NCI-H510A treated with DMSO at 0.1 percent for 48 hours (cell line): ENCODE results near the gene THRA.
A peak's percentile ranks its signal among the peaks of the same experiment; 100 is the strongest.

Experiments used
- DNase-seq: peaks from one replicate; lab custom pipeline; 2025; lab: John Stamatoyannopoulos, UW

Gene THRA

GRCh38 chr17:40062329-40063186, at the start of gene THRA:
TSS of gene THRA (plus strand) at chr17:40062965. CDS start at chr17:40074489, 11,524 bp downstream.
- peak; percentile 34 for DNase-seq

GRCh38 chr17:40014375-40014980, 48.3 kb upstream of the THRA start:
- DNase-seq: no peak

GRCh38 chr17:40015005-40015997, 47.5 kb upstream of the THRA start, which contains the start of gene CSF3:
TSS of gene CSF3 (plus strand) at chr17:40015440. CDS start at chr17:40015475, 35 bp downstream.
- peak; percentile 50 for DNase-seq

GRCh38 chr17:40015998-40016985, 46.5 kb upstream of the THRA start:
- no peak for DNase-seq

GRCh38 chr17:40017422-40018080, 45.2 kb upstream of the THRA start:
- DNase-seq: no peak

- DNase-seq: no peak
Observed at GRCh38 chr17:40018211-40019121, 44.3 kb upstream of the THRA start.

- DNase-seq: no peak
Observed at GRCh38 chr17:40019140-40019991, 43.4 kb upstream of the THRA start.

GRCh38 chr17:40020146-40020545, 42.6 kb upstream of the THRA start:
- no peak for DNase-seq

GRCh38 chr17:40021451-40021971, 41.3 kb upstream of the THRA start:
- DNase-seq: no peak

GRCh38 chr17:40022497-40022896, 40.3 kb upstream of the THRA start:
- DNase-seq: no peak

- peak; percentile 43 for DNase-seq
Observed at GRCh38 chr17:40022961-40023541, 39.7 kb upstream of the THRA start.

GRCh38 chr17:40023590-40024292, 39.0 kb upstream of the THRA start:
- DNase-seq: no peak

GRCh38 chr17:40024901-40025300, 37.9 kb upstream of the THRA start:
- no peak for DNase-seq

GRCh38 chr17:40025559-40025958, 37.2 kb upstream of the THRA start:
- DNase-seq: no peak

- peak; percentile 88 for DNase-seq
Observed at GRCh38 chr17:40025991-40026815, 36.6 kb upstream of the THRA start.
